SU-DHL-6 (cell line): ENCODE measurements around the gene LOXHD1.

ENCODE experiments used
- H2AFZ ChIP-seq: fragments of 200-600 bp; sonication (generic); 2 replicates; pipeline ENCODE4 v1.6.1; 2014; ENCODE audit warnings: low read depth, mild to moderate bottlenecking, moderate library complexity, mixed read lengths, antibody characterized with exemption, low read length; ENCODE audit not compliant: severe bottlenecking
- H3F3A ChIP-seq: fragments of 200-600 bp; shearing (Covaris generic); 2 replicates; pipeline ENCODE4 v1.6.0; 2016; ENCODE audit warnings: antibody characterized with exemption, mild to moderate bottlenecking; ENCODE audit not compliant: insufficient read depth
- H3K27ac ChIP-seq: fragments of 200-600 bp; sonication (generic); 2 replicates; pipeline ENCODE4 v1.5.1; 2016; ENCODE audit warnings: low read depth, mild to moderate bottlenecking, low read length, moderate library complexity, mixed read lengths
- H3K27me3 ChIP-seq: fragments of 200-600 bp; sonication (generic), shearing (Covaris generic); 2 replicates; pipeline ENCODE4 v1.6.0; 2014; ENCODE audit warnings: mild to moderate bottlenecking, low read length
- H3K36me3 ChIP-seq: fragments of 200-600 bp; sonication (generic); 2 replicates; pipeline ENCODE4 v1.6.1; 2014; ENCODE audit warnings: mild to moderate bottlenecking, low read length, mixed read lengths
- H3K4me2 ChIP-seq: fragments of 300-600, 200-600 bp; shearing (Covaris generic), sonication (generic); 2 replicates; pipeline ENCODE4 v1.6.0; 2014; ENCODE audit warnings: low read length, low read depth, mild to moderate bottlenecking; ENCODE audit not compliant: poor library complexity, severe bottlenecking
- H3K4me3 ChIP-seq: fragments of 200-600 bp; sonication (generic); 2 replicates; pipeline ENCODE4 v1.5.1; 2014; ENCODE audit warnings: antibody characterized with exemption, low read length, mild to moderate bottlenecking, mixed read lengths; ENCODE audit not compliant: insufficient read depth, poor library complexity, severe bottlenecking
- H3K79me2 ChIP-seq: fragments of 200-600 bp; sonication (generic); 2 replicates; pipeline ENCODE4 v1.6.1; 2014; ENCODE audit warnings: mild to moderate bottlenecking, low read length, moderate library complexity; ENCODE audit not compliant: insufficient read depth
- H3K9ac ChIP-seq: fragments of 200-600 bp; sonication (generic); 2 replicates; pipeline ENCODE4 v1.7.0; 2014; ENCODE audit warnings: mild to moderate bottlenecking, low read length
- H3K9me2 ChIP-seq: fragments of 200-600 bp; sonication (generic); replicated peaks from 2 replicates; pipeline ENCODE4 v1.6.1; 2014; ENCODE audit warnings: low read length; ENCODE audit not compliant: insufficient read depth
- H3K9me3 ChIP-seq: fragments of 200-600 bp; sonication (generic); 2 replicates; pipeline ENCODE4 v1.6.1; 2014; ENCODE audit warnings: low read length, mixed read lengths; ENCODE audit not compliant: insufficient read depth
- H4K20me1 ChIP-seq: fragments of 200-600 bp; sonication (generic); 2 replicates; pipeline ENCODE4 v1.6.1; 2014; ENCODE audit warnings: low read depth, mild to moderate bottlenecking, antibody characterized with exemption, low read length, moderate library complexity, mixed read lengths
- CTCF ChIP-seq: fragments of 200-600 bp; sonication (generic); IDR thresholded peaks from one replicate; pipeline ENCODE4 v1.5.1; 2017; ENCODE audit warnings: antibody characterized with exemption, mild to moderate bottlenecking, low read length, moderate library complexity; ENCODE audit not compliant: insufficient read depth, poor library complexity, severe bottlenecking
- EZH2phosphoT487 ChIP-seq: fragments of 200-600 bp; sonication (generic), shearing (Covaris generic); conservative IDR thresholded peaks from 2 replicates; pipeline ENCODE4 v1.6.1; 2018; ENCODE audit warnings: mild to moderate bottlenecking, antibody characterized with exemption, low read length, moderate library complexity, mixed read lengths

The LOXHD1 gene

GRCh38 chr18:46528037-46528436 lies 129.0 kb downstream of the LOXHD1 start:
- Histone ChIP-seq H3K4me3 (no peak overlapping the region), H2AFZ (no peak overlapping the region)

GRCh38 chr18:46519870-46520269 lies 137.2 kb downstream of the LOXHD1 start:
- H3K9me3 ChIP-seq = no peaks in the 10 kb centered on the region
- no peaks in the 10 kb centered on the region for H3K79me2 ChIP-seq
- H3K4me3 ChIP-seq = no peak overlapping the region
- no peak overlapping the region for H3K27ac ChIP-seq
- H3K4me2 ChIP-seq = no peak overlapping the region
- H3K27me3 ChIP-seq = no peaks in the 10 kb centered on the region
- H4K20me1 ChIP-seq = no peaks in the 10 kb centered on the region
- H3K9ac ChIP-seq = no peak overlapping the region
- no peaks in the 10 kb centered on the region for H3K9me2 ChIP-seq
- no peaks in the 10 kb centered on the region for H3K36me3 ChIP-seq
- TF ChIP-seq EZH2phosphoT487 (no peak), CTCF (no peak)
- no peak overlapping the region for H2AFZ ChIP-seq
- no peaks in the 10 kb centered on the region for H3F3A ChIP-seq

More at GRCh38 chr18:46528037-46528436, 129.0 kb downstream of the LOXHD1 start:
- Histone ChIP-seq H4K20me1 (no peaks in the 10 kb centered on the region), H3K4me2 (no peak overlapping the region), H3K9me3 (no peaks in the 10 kb centered on the region), H3K36me3 (no peaks in the 10 kb centered on the region), H3K79me2 (no peaks in the 10 kb centered on the region), H3F3A (no peaks in the 10 kb centered on the region), H3K9ac (no peak overlapping the region), H3K27ac (no peak overlapping the region), H3K9me2 (no peaks in the 10 kb centered on the region), H3K27me3 (no peaks in the 10 kb centered on the region)
- TF ChIP-seq EZH2phosphoT487 (no peak), CTCF (no peak)

GRCh38 chr18:46518438-46518837 lies 138.6 kb downstream of the LOXHD1 start:
- H3K9me3 ChIP-seq = no peaks in the 10 kb centered on the region
- TF ChIP-seq CTCF (no peak), EZH2phosphoT487 (no peak)
- no peak overlapping the region for H2AFZ ChIP-seq

More at GRCh38 chr18:46518438-46518837, 138.6 kb downstream of the LOXHD1 start:
- Histone ChIP-seq H4K20me1 (no peaks in the 10 kb centered on the region), H3K27me3 (no peaks in the 10 kb centered on the region), H3K27ac (no peak overlapping the region), H3F3A (no peaks in the 10 kb centered on the region), H3K79me2 (no peaks in the 10 kb centered on the region), H3K36me3 (no peaks in the 10 kb centered on the region), H3K4me3 (no peak overlapping the region), H3K9ac (no peak overlapping the region), H3K4me2 (no peak overlapping the region), H3K9me2 (no peaks in the 10 kb centered on the region)
